Muscle layer of colon (tissue), 2 donors: Measurements from ENCODE around the gene ACTN1.

ENCODE experiments used
- H3K27ac ChIP-seq: one replicate; pipeline ENCODE4 v1.7.0; 2013; ENCODE audit warnings: low read depth, mild to moderate bottlenecking, low read length, moderate library complexity
- H3K27me3 ChIP-seq, 2 donors: one replicate each; pipeline ENCODE4 v1.7.0; 2013; ENCODE audit warnings: low read length in 2 of 2, mild to moderate bottlenecking in 2 of 2; ENCODE audit not compliant: insufficient read depth in 2 of 2, control insufficient read depth in 1 of 2
- H3K36me3 ChIP-seq: one replicate; pipeline ENCODE4 v1.7.0; 2013; ENCODE audit warnings: mild to moderate bottlenecking, low read length; ENCODE audit not compliant: insufficient read depth
- H3K4me1 ChIP-seq: one replicate; pipeline ENCODE4 v1.7.0; 2013; ENCODE audit warnings: mild to moderate bottlenecking, low read length; ENCODE audit not compliant: insufficient read depth
- H3K4me3 ChIP-seq, 2 donors: one replicate each; pipeline ENCODE4 v1.7.0; 2013; ENCODE audit warnings: low read length in 2 of 2, low read depth in 1 of 2, mild to moderate bottlenecking in 1 of 2, moderate library complexity in 1 of 2
- H3K9ac ChIP-seq: one replicate; pipeline ENCODE4 v1.7.0; 2013; ENCODE audit warnings: low read length
- H3K9me3 ChIP-seq: one replicate; pipeline ENCODE4 v1.7.0; 2013; ENCODE audit warnings: mild to moderate bottlenecking, low read length
- donor health status: abdominal sarcoma.
- donor health status: Adenocarcinoma of cecum.

ACTN1 gene

DNA sequence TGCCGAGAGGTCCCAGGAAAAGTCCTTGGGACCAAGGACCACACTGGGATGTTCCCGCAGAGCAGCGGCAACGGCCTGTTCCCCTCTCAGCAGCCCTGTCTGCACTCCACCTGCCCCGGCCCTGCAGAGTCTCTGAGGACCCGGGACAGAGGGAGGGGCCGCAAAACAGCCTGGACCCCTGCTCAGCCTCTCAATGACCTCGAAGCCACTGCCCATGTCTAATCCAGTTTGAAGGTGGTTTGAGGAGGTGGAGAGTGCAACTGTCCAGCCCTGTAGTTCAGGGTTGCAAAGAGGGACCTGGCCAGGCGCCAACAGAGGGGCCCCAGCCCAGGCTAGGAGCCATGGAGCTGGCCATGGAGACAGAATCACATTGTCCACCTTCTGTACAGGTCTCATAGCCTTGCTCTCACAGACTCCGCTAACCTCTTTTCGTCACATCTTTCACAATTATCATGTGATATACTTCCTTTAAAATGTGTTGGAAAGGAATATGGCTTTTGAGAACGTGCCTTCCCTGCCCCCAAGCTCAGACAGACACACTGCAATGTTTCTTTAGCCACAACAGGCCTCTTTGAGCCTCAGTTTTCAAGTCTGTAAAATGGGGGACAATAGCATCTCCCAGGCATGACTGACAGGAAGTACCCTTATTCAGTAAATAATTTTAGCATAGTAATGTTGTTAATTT lies 49.3 kb downstream of the ACTN1 start:
- peak overlapping the region; percentile 71 for H3K27ac ChIP-seq
- peak overlapping the region; percentile 4 to 29 for H3K4me3 ChIP-seq

GRCh38 chr14:68928770-68929550 lies 50.1 kb downstream of the ACTN1 start:
- peaks cover 85% of the 10 kb centered on the region for H3K4me1 ChIP-seq
- H3K9me3 ChIP-seq = no peaks in the 10 kb centered on the region
- H3K27ac ChIP-seq = peak overlapping the region; percentile 86
- no peaks in the 10 kb centered on the region for H3K27me3 ChIP-seq
- peaks cover 39% of the 10 kb centered on the region for H3K36me3 ChIP-seq
- H3K9ac ChIP-seq = peak overlapping the region; percentile 32
- H3K4me3 ChIP-seq = peak overlapping the region; percentile 18 to 30

More for the DNA sequence above, 49.3 kb downstream of the ACTN1 start:
- no peaks in the 10 kb centered on the region for H3K9me3 ChIP-seq
- H3K27me3 ChIP-seq = no peaks in the 10 kb centered on the region
- H3K36me3 ChIP-seq = peaks cover 31% of the 10 kb centered on the region
- H3K9ac ChIP-seq = peak overlapping the region; percentile 12
- peaks cover 85% of the 10 kb centered on the region for H3K4me1 ChIP-seq

DNA sequence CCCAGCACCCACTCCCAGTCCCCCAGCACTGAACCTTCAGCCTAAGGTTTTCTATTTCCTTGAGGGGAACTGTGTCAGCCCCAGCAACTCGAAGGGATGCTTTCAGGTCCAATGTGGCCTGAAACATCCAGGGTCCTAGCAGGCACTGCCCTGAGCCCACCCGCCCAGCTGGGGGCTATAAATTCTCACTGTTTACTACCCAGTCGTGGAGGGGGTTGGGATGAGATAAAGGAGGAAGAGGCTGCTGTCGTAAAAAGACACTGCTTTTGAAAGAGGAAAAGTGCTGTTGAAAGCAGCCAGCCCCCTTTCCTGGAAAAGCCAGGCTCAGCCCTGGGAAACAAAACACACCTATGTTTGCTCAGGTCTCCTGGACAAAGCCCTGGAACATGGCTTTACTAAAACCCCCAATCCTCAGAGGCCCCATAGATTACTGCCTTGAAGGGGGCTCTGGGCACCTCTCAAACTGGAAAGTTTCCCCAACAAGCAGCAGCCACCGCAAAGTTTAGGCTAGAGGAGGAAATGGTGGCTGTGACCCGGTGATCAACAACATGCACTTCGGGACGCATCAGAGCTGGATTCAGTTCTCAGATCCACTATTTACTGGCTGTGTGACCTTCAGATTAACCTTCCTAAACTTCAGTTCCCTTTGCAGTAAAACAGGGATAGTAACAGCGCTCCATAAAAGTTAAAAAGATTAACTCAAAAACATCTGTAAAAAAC lies 51.0 kb downstream of the ACTN1 start:
- Histone ChIP-seq H3K36me3 (peaks cover 46% of the 10 kb centered on the region), H3K27ac (peak overlapping the region; percentile 86), H3K4me1 (peaks cover 87% of the 10 kb centered on the region), H3K9me3 (no peaks in the 10 kb centered on the region), H3K27me3 (no peaks in the 10 kb centered on the region), H3K9ac (peak overlapping the region; percentile 32), H3K4me3 (peak overlapping the region; percentile 18 to 30)

DNA sequence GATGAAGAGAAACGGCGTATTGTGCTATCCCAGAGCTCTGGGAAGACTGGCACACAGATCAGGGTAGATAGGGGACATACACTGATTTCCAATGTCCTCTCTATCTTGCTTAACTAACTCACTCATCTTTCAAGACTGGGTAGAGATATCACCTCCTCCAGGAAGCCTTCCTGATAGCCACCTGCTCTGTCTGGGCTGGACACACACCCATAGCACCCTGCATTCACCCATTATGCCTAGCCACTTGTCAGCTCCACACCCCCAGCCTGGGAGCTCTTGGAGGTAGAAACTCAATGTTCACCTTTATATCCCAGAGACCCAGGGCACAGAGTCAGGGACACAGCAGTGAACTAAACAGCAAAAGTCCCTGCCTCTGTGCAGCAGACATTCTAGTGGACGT lies 52.0 kb downstream of the ACTN1 start:
- Histone ChIP-seq H3K36me3 (peaks cover 53% of the 10 kb centered on the region), H3K4me3 (no peak overlapping the region), H3K27me3 (no peaks in the 10 kb centered on the region), H3K9me3 (no peaks in the 10 kb centered on the region), H3K9ac (no peak overlapping the region), H3K4me1 (peaks cover 88% of the 10 kb centered on the region), H3K27ac (peak overlapping the region; percentile 68)

DNA sequence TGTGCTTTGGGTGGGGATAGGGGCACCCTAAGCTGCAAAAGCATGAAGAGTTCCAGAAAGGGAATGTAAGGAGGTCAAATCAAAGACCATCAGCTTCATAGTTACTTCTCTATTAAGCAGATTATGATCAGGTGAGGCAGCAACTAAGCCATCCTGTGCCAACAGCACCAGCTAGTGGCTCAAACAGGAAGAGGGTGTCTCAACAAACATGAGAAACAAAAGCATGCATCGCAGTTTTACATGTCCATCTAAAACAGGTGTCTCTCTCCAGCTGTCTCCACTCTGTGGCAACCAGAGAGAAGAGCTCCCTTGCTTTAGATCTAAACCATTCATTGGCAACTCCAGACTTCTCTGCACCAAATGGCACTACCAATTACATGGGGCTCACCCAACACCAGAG lies 52.9 kb downstream of the ACTN1 start:
- Histone ChIP-seq H3K9ac (no peak overlapping the region), H3K27me3 (no peaks in the 10 kb centered on the region), H3K4me3 (no peak overlapping the region), H3K4me1 (peaks cover 88% of the 10 kb centered on the region), H3K9me3 (no peaks in the 10 kb centered on the region), H3K36me3 (peaks cover 49% of the 10 kb centered on the region), H3K27ac (peak overlapping the region; percentile 80)

DNA sequence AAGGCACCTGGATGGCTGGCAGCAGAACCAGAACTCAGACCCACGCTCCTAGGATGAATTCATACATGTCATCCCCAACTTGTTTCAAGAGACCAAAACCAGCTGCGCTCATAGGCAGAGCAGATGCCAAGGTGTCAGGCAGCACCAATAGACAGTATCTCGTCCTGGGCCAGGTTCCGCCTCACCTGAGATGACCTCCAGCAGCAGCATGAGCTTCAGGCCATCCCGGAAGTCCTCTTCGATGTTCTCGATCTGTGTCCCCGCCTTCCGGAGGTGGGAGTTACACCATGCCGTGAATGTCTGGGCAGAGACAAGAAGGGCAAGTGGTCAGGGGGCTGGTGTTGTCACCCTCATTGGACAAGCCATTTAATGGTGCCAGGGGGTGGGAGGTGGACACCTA lies 53.7 kb downstream of the ACTN1 start:
- Histone ChIP-seq H3K27ac (peak overlapping the region; percentile 80), H3K27me3 (no peaks in the 10 kb centered on the region), H3K36me3 (peaks cover 49% of the 10 kb centered on the region), H3K9me3 (no peaks in the 10 kb centered on the region), H3K4me1 (peaks cover 89% of the 10 kb centered on the region), H3K4me3 (no peak overlapping the region), H3K9ac (no peak overlapping the region)

- peak overlapping the region; percentile 54 for H3K9ac ChIP-seq
- H3K4me1 ChIP-seq = peaks cover 88% of the 10 kb centered on the region
- no peaks in the 10 kb centered on the region for H3K27me3 ChIP-seq
- no peaks in the 10 kb centered on the region for H3K9me3 ChIP-seq
- peak overlapping the region; percentile 80 for H3K27ac ChIP-seq
- no peak overlapping the region for H3K4me3 ChIP-seq
- H3K36me3 ChIP-seq = peaks cover 57% of the 10 kb centered on the region
Measured at GRCh38 chr14:68924186-68925158, 54.6 kb downstream of the ACTN1 start.

- peaks cover 81% of the 10 kb centered on the region for H3K4me1 ChIP-seq
- no peak overlapping the region for H3K4me3 ChIP-seq
- H3K9me3 ChIP-seq = no peaks in the 10 kb centered on the region
- H3K36me3 ChIP-seq = peaks cover 67% of the 10 kb centered on the region
- peak overlapping the region; percentile 80 for H3K27ac ChIP-seq
- H3K27me3 ChIP-seq = no peaks in the 10 kb centered on the region
- peak overlapping the region; percentile 37 for H3K9ac ChIP-seq
Measured at GRCh38 chr14:68922886-68923285, 56.2 kb downstream of the ACTN1 start.

DNA sequence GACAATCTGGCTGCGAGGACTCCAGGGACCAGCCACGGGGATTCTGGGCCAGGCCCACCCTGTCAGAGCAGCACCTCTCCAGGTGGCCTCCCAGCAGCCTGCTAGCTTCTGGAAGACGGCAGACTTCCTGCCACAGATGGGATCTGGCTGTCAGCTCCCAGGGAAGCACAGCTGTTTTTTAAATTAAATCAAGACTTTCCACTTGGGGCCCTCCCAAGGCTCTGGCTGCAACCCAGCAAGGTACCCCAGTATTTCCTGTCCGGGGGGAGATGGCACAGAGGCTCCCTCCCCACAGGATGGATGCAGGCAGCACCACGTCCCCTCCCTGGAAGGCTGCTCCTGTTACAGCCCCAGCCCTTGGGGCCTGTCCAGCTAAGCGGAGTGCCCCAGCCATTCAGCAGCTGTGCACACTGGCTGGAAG lies 56.9 kb downstream of the ACTN1 start:
- Histone ChIP-seq H3K4me3 (no peak overlapping the region), H3K9ac (peak overlapping the region; percentile 37), H3K4me1 (peaks cover 80% of the 10 kb centered on the region), H3K9me3 (no peaks in the 10 kb centered on the region), H3K27me3 (no peaks in the 10 kb centered on the region), H3K36me3 (peaks cover 73% of the 10 kb centered on the region), H3K27ac (peak overlapping the region; percentile 80)

GRCh38 chr14:68921666-68922065 lies 57.4 kb downstream of the ACTN1 start:
- H3K4me3 ChIP-seq = no peak overlapping the region
- peaks cover 78% of the 10 kb centered on the region for H3K36me3 ChIP-seq
- H3K9me3 ChIP-seq = no peaks in the 10 kb centered on the region
- H3K27ac ChIP-seq = peak overlapping the region; percentile 80
- H3K4me1 ChIP-seq = peaks cover 84% of the 10 kb centered on the region
- no peak overlapping the region for H3K9ac ChIP-seq
- H3K27me3 ChIP-seq = no peaks in the 10 kb centered on the region
